ENCODE data around the gene APPL2. TPM values are rescaled to one million over a fixed set of nuclear protein-coding genes. Genes with fewer than 3 reads are reported as not detected.

The APPL2 gene
- total RNA-seq, 1 donor, result 67.0 TPM

GRCh38 chr12:105272152-105272551 is 36.2 kb upstream of the APPL2 start:
- Histone ChIP-seq H3K9me3 (ENCODE audit: low read depth, low read length) (no peaks in the 10 kb centered on the region), H2AFZ (ENCODE audit: low read length) (no peak overlapping the region), H3K36me3 (ENCODE audit: insufficient read depth, low read length) (no peaks in the 10 kb centered on the region), H3K4me1 (ENCODE audit: insufficient read depth, low read length) (peaks cover 8% of the 10 kb centered on the region), H3K27me3 (ENCODE audit: insufficient read depth, low read length) (no peaks in the 10 kb centered on the region), H3K4me2 (ENCODE audit: insufficient read depth, low read length) (no peak overlapping the region), H3K79me2 (ENCODE audit: insufficient read depth, low read length) (no peaks in the 10 kb centered on the region), H4K20me1 (ENCODE audit: insufficient read depth, low read length) (no peaks in the 10 kb centered on the region), H3K27ac (ENCODE audit: low read depth, low read length) (no peak overlapping the region), H3K4me3 (ENCODE audit: insufficient read depth, low read length) (no peak overlapping the region)
- DNase-seq (ENCODE audit: insufficient read length, low spot score, missing footprints), result no peak
- no peak for TF ChIP-seq CTCF (IDR thresholded peaks at IDR 0.05; ENCODE audit: extremely low read depth, low read depth, low read length)

- Histone ChIP-seq H3K36me3 (ENCODE audit: insufficient read depth, low read length) (no peaks in the 10 kb centered on the region), H2AFZ (ENCODE audit: low read length) (no peak overlapping the region)
Observed at GRCh38 chr12:105271364-105271763, 35.4 kb upstream of the APPL2 start.

GRCh38 chr12:105270671-105271255 is 34.8 kb upstream of the APPL2 start:
- Histone ChIP-seq H3K79me2 (ENCODE audit: insufficient read depth, low read length) (no peaks in the 10 kb centered on the region), H4K20me1 (ENCODE audit: insufficient read depth, low read length) (no peaks in the 10 kb centered on the region), H3K27me3 (ENCODE audit: insufficient read depth, low read length) (no peaks in the 10 kb centered on the region), H3K4me2 (ENCODE audit: insufficient read depth, low read length) (no peak overlapping the region), H3K4me3 (ENCODE audit: insufficient read depth, low read length) (no peak overlapping the region), H2AFZ (ENCODE audit: low read length) (no peak overlapping the region), H3K4me1 (ENCODE audit: insufficient read depth, low read length) (peaks cover 8% of the 10 kb centered on the region), H3K36me3 (ENCODE audit: insufficient read depth, low read length) (no peaks in the 10 kb centered on the region), H3K27ac (ENCODE audit: low read depth, low read length) (no peak overlapping the region), H3K9me3 (ENCODE audit: low read depth, low read length) (no peaks in the 10 kb centered on the region)
- no peak for DNase-seq (ENCODE audit: insufficient read length, low spot score, missing footprints)
- no peak for TF ChIP-seq CTCF (IDR thresholded peaks at IDR 0.05; ENCODE audit: extremely low read depth, low read depth, low read length)

More at GRCh38 chr12:105271364-105271763, 35.4 kb upstream of the APPL2 start:
- Histone ChIP-seq H3K9me3 (ENCODE audit: low read depth, low read length) (no peaks in the 10 kb centered on the region), H3K4me1 (ENCODE audit: insufficient read depth, low read length) (peaks cover 8% of the 10 kb centered on the region), H3K27me3 (ENCODE audit: insufficient read depth, low read length) (no peaks in the 10 kb centered on the region), H3K4me3 (ENCODE audit: insufficient read depth, low read length) (no peak overlapping the region), H4K20me1 (ENCODE audit: insufficient read depth, low read length) (no peaks in the 10 kb centered on the region), H3K4me2 (ENCODE audit: insufficient read depth, low read length) (no peak overlapping the region), H3K27ac (ENCODE audit: low read depth, low read length) (no peak overlapping the region), H3K79me2 (ENCODE audit: insufficient read depth, low read length) (no peaks in the 10 kb centered on the region)
- TF ChIP-seq CTCF (IDR thresholded peaks at IDR 0.05; ENCODE audit: extremely low read depth, low read depth, low read length), result no peak
- DNase-seq (ENCODE audit: insufficient read length, low spot score, missing footprints), result no peak

DNA sequence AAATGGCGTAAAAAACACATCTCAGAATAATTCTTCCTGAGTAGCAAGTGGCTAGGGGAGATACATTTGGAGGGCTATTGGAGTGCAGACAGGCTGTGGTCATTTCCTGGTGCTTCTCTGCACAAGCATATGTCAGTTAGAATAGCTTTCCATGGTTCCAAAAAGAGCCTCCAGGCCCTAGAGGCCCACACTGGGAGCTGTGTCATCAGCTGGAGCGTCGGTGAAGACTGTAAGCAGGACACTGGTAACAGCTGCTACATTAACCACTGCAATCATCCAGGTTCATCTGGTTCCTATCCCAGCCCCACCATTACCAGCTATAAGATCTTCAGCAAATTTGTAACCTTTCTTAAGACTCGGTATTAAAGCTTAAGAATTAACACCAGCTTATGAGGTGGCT is 31.7 kb upstream of the APPL2 start:
- no peak for DNase-seq (ENCODE audit: insufficient read length, low spot score, missing footprints)
- no peaks in the 10 kb centered on the region for H3K36me3 ChIP-seq (ENCODE audit: insufficient read depth, low read length)
- no peak overlapping the region for H3K4me2 ChIP-seq (ENCODE audit: insufficient read depth, low read length)

More for the DNA sequence above, 31.7 kb upstream of the APPL2 start:
- TF ChIP-seq CTCF (IDR thresholded peaks at IDR 0.05; ENCODE audit: extremely low read depth, low read depth, low read length), result no peak
- no peaks in the 10 kb centered on the region for H3K79me2 ChIP-seq (ENCODE audit: insufficient read depth, low read length)
- no peak overlapping the region for H3K27ac ChIP-seq (ENCODE audit: low read depth, low read length)
- no peaks in the 10 kb centered on the region for H4K20me1 ChIP-seq (ENCODE audit: insufficient read depth, low read length)
- H3K27me3 ChIP-seq (ENCODE audit: insufficient read depth, low read length), result no peaks in the 10 kb centered on the region
- H3K4me3 ChIP-seq (ENCODE audit: insufficient read depth, low read length), result no peak overlapping the region
- H3K9me3 ChIP-seq (ENCODE audit: low read depth, low read length), result no peaks in the 10 kb centered on the region
- H3K4me1 ChIP-seq (ENCODE audit: insufficient read depth, low read length), result peaks cover 8% of the 10 kb centered on the region
- H2AFZ ChIP-seq (ENCODE audit: low read length), result no peak overlapping the region

Measured in osteoblast (primary cell).